GM21825 (cell line): ENCODE results near the gene MT2A.
A peak's percentile ranks its signal among the peaks of the same experiment; 100 is the strongest.
"Not testable (repeated sequence)": the region's sequence is repeated elsewhere in the genome, so short reads cannot be mapped to it uniquely, and the experiment has no call there.

Experiments used
- ATAC-seq: cut with Tn5 transposase; IDR thresholded peaks from one replicate; pipeline ENCODE4 v1.9.1; 2021; ENCODE audit warnings: mild to moderate bottlenecking, moderate library complexity; ENCODE audit not compliant: unreplicated experiment

Gene MT2A

DNA sequence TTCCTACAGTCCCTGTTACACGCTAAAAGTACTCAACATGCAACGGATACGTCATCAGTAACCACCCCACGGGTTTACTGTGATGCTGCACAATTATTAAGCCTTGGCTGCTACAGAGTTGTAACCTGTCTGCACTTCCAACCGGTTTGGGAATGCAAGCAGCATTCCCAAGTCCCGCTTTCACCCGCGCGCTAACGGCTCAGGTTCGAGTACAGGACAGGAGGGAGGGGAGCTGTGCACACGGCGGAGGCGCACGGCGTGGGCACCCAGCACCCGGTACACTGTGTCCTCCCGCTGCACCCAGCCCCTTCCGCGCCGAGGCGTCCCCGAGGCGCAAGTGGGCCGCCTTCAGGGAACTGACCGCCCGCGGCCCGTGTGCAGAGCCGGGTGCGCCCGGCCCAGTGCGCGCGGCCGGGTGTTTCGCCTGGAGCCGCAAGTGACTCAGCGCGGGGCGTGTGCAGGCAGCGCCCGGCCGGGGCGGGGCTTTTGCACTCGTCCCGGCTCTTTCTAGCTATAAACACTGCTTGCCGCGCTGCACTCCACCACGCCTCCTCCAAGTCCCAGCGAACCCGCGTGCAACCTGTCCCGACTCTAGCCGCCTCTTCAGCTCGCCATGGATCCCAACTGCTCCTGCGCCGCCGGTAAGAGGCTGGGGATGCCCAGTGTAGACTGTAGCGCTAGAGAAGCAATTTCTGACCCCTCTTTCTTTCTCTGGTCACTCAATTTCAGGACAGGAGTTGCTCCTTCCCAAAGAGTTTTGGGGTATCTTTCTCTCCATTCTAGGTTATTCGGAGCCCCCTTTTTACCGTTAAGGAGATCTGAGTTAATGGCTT is at the start of gene MT2A:
TSS of gene MT2A (plus strand) at position 542 of the 833 bp plus-strand sequence. CDS start at position 614, 72 bp downstream.
- ATAC-seq = peak; percentile 82

GRCh38 chr16:56559109-56559508 is 49.3 kb upstream of the MT2A start:
- no peak for ATAC-seq

DNA sequence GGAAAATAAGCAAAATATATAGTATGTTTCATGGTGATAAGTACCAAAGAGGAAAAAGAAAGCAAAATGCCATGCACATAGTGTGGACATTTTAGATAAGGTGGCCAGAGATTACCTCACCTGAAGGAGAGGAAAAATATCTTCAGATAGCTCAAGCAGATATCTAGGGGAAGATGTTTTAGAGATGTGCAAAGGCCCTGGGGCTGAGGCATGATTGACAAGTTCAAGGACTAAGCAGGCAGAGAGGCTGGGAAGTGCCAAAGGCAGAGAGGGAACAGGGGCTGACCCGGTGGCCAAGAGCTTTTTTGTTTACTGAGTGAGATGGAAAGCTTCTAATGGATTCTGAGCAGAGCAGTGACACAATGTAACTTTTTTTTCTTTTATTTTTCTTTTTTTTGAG is 47.9 kb upstream of the MT2A start:
- ATAC-seq = no peak

- ATAC-seq = no peak
Observed at GRCh38 chr16:56561126-56561525, 47.3 kb upstream of the MT2A start.

- ATAC-seq = no peak
Observed at GRCh38 chr16:56564793-56565477, 43.4 kb upstream of the MT2A start, which contains the start of gene MT4. Gene MT4, plus strand, starts transcription at chr16:56565073. Its CDS starts 56 bp downstream, at chr16:56565129.

- ATAC-seq = no peak
Observed at GRCh38 chr16:56569971-56570370, 38.4 kb upstream of the MT2A start.

GRCh38 chr16:56571525-56571924 is 36.9 kb upstream of the MT2A start:
- ATAC-seq = no peak

- ATAC-seq = no peak
Observed at GRCh38 chr16:56574625-56575024, 33.8 kb upstream of the MT2A start.

- ATAC-seq = no peak
Observed at GRCh38 chr16:56576585-56577299, 31.6 kb upstream of the MT2A start.

- ATAC-seq = no peak
Observed at GRCh38 chr16:56577300-56577625, 31.1 kb upstream of the MT2A start.

- no peak for ATAC-seq
Observed at GRCh38 chr16:56580391-56581048, 27.9 kb upstream of the MT2A start.

DNA sequence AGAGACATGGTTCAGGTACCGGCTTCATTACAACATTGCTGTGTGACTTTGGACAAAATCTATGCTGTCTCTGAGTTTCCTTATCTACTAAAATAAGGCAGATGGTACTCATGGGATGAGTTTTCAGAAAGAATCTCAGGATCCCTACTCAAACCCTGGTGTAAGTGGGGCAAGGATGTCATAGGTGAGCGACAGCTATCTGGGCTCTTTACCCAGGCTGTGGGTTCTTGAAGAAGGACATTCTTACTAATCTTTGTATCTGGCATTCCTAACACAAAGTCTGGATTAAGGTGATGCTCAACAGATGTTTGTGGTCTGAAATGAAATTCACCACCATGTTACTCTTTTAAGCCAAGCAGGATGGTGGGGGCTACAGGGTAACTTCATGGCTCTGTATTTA is 25.5 kb upstream of the MT2A start:
- ATAC-seq = not testable (repeated sequence)

- no peak for ATAC-seq
Observed at GRCh38 chr16:56583351-56584168, 24.8 kb upstream of the MT2A start.

- ATAC-seq = no peak
Observed at GRCh38 chr16:56584276-56584675, 24.1 kb upstream of the MT2A start.

DNA sequence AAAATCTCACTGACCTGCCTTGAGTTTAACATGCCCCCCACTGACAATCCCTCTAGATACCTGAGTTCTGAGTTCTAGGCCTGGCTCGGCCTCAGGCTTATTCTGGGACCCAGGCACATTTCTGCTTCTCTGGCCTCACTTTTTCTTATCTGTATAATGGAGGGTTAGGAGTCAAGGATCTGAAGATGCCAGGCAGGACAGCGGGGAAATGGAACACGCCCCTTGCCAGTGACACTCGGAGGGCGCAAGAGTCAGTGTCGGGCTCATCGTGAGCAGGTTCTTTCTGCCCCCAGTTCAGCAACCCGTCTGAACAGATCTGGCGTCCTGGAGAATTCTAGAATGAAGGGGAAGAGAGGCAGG is 19.6 kb upstream of the MT2A start:
- no peak for ATAC-seq

- no peak for ATAC-seq
Observed at GRCh38 chr16:56589141-56590039, 19.0 kb upstream of the MT2A start, which contains the start of gene MT3. Gene MT3, plus strand, starts transcription at chr16:56589528. Its CDS starts 63 bp downstream, at chr16:56589591.

GRCh38 chr16:56591377-56592060 is 16.9 kb upstream of the MT2A start:
- no peak for ATAC-seq

DNA sequence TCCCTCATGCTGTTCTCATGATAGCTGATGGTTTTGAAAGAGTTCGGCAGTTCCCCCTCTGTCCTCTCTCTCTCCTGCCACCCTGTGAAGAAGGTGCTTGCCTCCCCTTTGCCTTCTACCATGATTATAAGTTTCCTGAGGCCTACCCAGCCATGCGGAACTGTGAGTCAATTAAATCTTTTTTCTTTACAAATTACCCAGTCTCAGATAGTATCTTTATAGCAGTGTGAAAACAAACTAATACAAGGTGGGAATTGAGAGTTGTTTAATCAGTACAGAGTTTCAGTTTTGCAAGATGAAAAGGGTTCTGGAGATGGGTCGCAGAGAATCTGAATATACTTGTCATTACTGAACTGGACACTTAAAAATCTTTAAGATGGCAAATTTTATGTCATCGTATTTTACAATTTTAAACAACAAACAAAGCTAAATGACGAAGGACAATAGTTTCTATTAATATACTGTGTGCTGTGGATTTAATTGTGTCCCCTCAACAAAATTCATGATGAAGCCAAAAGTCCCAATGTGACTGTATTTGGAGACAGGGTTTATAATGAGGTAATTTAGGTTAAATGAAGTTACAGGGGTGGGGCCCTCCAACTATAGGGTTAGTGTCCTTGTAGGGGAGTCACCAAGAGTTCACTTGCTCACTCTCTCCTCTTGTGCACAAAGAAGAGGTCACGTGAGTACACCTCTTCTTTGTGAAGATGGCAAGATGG is 14.7 kb upstream of the MT2A start:
- no peak for ATAC-seq
